H1 (cell line): ENCODE results near the gene FOXM1. TPM values are rescaled to one million over a fixed set of nuclear protein-coding genes. Genes with fewer than 3 reads are reported as not detected.

ENCODE experiments used
- BRCA1 ChIP-seq: IDR thresholded peaks from 2 replicates; pipeline ENCODE4 v1.6.1; 2012; ENCODE audit warnings: low read depth, low read length, improper control_type of control experiment
- KDM5A ChIP-seq: fragments of 200-600 bp; IDR thresholded peaks from 2 replicates; pipeline ENCODE4 v1.7.1; 2012; ENCODE audit warnings: mild to moderate bottlenecking, low read length, inconsistent platforms, mixed read lengths
- MAX ChIP-seq: IDR thresholded peaks from 2 replicates; pipeline ENCODE4 v1.6.1; 2012; ENCODE audit warnings: inconsistent platforms
- polyA plus RNA-seq, 7 experiments: library from polyadenylated mRNA; depleted of rRNA in 3 of 7; stranded (reverse) in 5 of 7; unstranded in 2 of 7; fragments of >200 nt in 5 of 7; fragments of 200-250 nt in 2 of 7; gene quantifications; 1 replicate in 5 of 7; 2 replicates in 1 of 7; 4 replicates in 1 of 7; pipeline versions ENCODE4 v1.2.1 to v1.2.3, GENCODE V29; 2011 to 2013; ENCODE audit warnings: missing spikeins in 2 of 7, mixed read lengths in 2 of 7
- total RNA-seq: library from RNA; stranded (reverse); fragmentation: NEBNext Ultra II Directional; extraction: Animal tissue kit (Norgen Biotek cat#: 25700); gene quantifications from 2 replicates; pipeline ENCODE4 v1.2.1, GENCODE V29; 2021

The FOXM1 gene
- total and polyA plus RNA-seq, 2 of the 8 experiments (the other 6 are each of a cell fraction or from before 2014, with no cell fraction given), result 58.1 to 121 TPM

- no peak for TF ChIP-seq BRCA1
- no peak for TF ChIP-seq KDM5A
- TF ChIP-seq MAX, result no peak
Measured at GRCh38 chr12:2886768-2887450, 9.9 kb upstream of the FOXM1 start (continued).
